BJ (cell line): ENCODE data around the gene TBC1D10A. TPM values are rescaled to one million over a fixed set of nuclear protein-coding genes. Genes with fewer than 3 reads are reported as not detected.

Experiments used
- CTCF ChIA-PET: fragments of 350-600 bp; formaldehyde crosslinking; extraction: SDS; loops from one replicate; lab custom pipeline; 2021; ENCODE audit warnings: antibody characterized with exemption, inconsistent platforms; lab: Yijun Ruan, JAX
- POLR2A ChIA-PET: fragments of 300-600 bp; sonication (Branson Sonifier 250); formaldehyde crosslinking; extraction: SDS; loops from one replicate; lab custom pipeline; 2021; ENCODE audit warnings: antibody characterized with exemption; lab: Charles Lee
- DNase-seq: peaks from one replicate; pipeline ENCODE4 v3.0.0-alpha.2; 2011; ENCODE audit warnings: low read depth
- H3K27me3 ChIP-seq: 2 replicates; pipeline ENCODE4 v1.6.0; 2011; ENCODE audit warnings: low read length; ENCODE audit not compliant: control insufficient read depth, insufficient read depth
- H3K36me3 ChIP-seq: 2 replicates; pipeline ENCODE4 v1.5.1; 2011; ENCODE audit warnings: low read length; ENCODE audit not compliant: control insufficient read depth, insufficient read depth
- H3K4me3 ChIP-seq: 2 replicates; pipeline ENCODE4 v1.5.1; 2011; ENCODE audit warnings: low read depth, mild to moderate bottlenecking, control low read depth, low read length
- polyA plus RNA-seq: library from polyadenylated mRNA; depleted of rRNA; stranded (reverse); fragments of >200 nt; gene quantifications from 2 replicates; pipeline ENCODE4 v1.2.3, GENCODE V29; 2011
- TF ChIP-seq, protein P1 (sequence below): IDR thresholded peaks from 2 replicates; pipeline ENCODE4 v1.5.1; 2011; ENCODE audit warnings: low read depth, mild to moderate bottlenecking, control low read depth, inconsistent platforms, low read length, moderate library complexity; ENCODE audit not compliant: insufficient read depth

Gene TBC1D10A
- polyA plus RNA-seq, 1 experiment: 22.1 TPM

DNA sequence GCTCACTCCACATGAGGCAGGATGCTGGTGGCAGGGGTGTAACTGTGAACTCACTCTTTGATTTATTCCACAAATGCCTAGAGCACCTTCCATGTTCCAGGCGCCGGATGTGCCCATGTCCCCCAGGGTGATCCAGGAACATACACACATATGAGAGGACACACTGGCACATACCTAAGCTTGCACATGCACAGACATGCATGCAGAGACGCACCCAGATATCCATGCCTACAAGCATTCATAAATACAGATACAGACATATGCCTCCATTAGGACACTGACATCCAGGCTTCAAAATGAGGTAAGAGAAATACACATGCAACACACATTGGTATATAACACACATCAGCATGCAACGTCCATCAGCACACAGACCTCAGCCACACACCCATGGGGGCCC, 64.6 kb downstream of the TBC1D10A start:
- ChIA-PET CTCF (interaction anchor here (0.9 to 1.5 kb wide), 6 partner anchors 9 to 164 kb away, joined by 3 to 7 read pairs (median 4); no protein-coding TSS in a partner anchor), POLR2A (no interaction called here)
- H3K4me3 ChIP-seq: no peak overlapping the region
- no peaks in the 10 kb centered on the region; the same call in 1 of the 2 replicates for H3K27me3 ChIP-seq
- no peaks in the 10 kb centered on the region for H3K36me3 ChIP-seq
- DNase-seq: no peak
- TF ChIP-seq, protein P1, sequence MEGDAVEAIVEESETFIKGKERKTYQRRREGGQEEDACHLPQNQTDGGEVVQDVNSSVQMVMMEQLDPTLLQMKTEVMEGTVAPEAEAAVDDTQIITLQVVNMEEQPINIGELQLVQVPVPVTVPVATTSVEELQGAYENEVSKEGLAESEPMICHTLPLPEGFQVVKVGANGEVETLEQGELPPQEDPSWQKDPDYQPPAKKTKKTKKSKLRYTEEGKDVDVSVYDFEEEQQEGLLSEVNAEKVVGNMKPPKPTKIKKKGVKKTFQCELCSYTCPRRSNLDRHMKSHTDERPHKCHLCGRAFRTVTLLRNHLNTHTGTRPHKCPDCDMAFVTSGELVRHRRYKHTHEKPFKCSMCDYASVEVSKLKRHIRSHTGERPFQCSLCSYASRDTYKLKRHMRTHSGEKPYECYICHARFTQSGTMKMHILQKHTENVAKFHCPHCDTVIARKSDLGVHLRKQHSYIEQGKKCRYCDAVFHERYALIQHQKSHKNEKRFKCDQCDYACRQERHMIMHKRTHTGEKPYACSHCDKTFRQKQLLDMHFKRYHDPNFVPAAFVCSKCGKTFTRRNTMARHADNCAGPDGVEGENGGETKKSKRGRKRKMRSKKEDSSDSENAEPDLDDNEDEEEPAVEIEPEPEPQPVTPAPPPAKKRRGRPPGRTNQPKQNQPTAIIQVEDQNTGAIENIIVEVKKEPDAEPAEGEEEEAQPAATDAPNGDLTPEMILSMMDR: no peak

DNA sequence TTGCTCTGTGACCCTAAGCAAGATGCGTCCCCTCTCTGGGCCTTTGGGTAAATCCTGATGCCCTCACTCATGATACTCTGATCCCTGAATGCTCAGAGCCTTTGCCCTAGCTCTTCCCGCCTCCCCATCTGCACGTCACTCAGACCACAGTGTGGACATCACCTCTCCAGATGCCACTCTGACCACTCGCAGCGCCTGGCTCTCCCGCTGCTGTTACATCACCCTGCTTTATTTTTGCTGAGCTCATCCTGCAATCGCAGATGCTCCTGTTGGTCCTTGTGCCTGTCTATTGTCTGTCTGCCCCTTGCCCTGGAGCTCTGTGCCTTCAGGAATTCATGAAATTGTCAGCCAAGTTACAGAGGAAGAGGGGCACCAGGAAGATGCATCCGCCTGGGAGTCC, 65.6 kb downstream of the TBC1D10A start:
- CTCF ChIA-PET: interaction anchor here (0.9 to 2.2 kb wide), 12 partner anchors 10 to 225 kb away, joined by 3 to 15 read pairs (median 3); no protein-coding TSS in a partner anchor
- TF ChIP-seq, protein P1: no peak
- H3K4me3 ChIP-seq: no peak overlapping the region
- no peaks in the 10 kb centered on the region for H3K36me3 ChIP-seq
- POLR2A ChIA-PET: interaction anchor here (0.7 kb wide), 1 partner anchor 126 kb away, joined by 3 read pairs; the partner anchor contains the start of gene RNF215
- no peak for DNase-seq
- H3K27me3 ChIP-seq: no peaks in the 10 kb centered on the region; the same call in 1 of the 2 replicates

DNA sequence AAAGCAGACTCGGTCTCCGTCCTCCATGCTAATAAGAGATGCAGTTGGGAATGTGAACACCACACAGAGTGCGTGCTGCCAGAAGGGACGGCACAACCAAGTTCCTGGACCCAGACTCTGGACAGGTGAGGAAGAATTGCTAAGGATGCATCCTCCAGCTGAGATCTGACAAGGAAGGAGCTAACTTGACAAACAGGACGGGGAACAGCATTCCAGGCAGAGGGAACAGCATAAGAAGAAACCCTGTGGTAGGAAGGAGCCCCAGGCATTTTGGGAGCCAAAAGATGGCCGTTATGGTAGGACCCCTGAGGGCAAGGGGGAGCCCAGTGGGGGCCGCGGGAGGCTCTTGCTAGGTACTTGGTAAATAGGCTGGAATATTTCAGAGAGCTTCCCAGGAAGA, 66.1 kb downstream of the TBC1D10A start:
- TF ChIP-seq, protein P1: no peak
- CTCF ChIA-PET: interaction anchor here (0.9 to 2.2 kb wide), 12 partner anchors 10 to 225 kb away, joined by 3 to 15 read pairs (median 3); no protein-coding TSS in a partner anchor
- Histone ChIP-seq H3K36me3 (no peaks in the 10 kb centered on the region), H3K4me3 (no peak overlapping the region), H3K27me3 (no peaks in the 10 kb centered on the region; the same call in 1 of the 2 replicates)
- POLR2A ChIA-PET: interaction anchor here (0.7 kb wide), 1 partner anchor 127 kb away, joined by 3 read pairs; the partner anchor contains the start of gene RNF215
- DNase-seq: no peak

DNA sequence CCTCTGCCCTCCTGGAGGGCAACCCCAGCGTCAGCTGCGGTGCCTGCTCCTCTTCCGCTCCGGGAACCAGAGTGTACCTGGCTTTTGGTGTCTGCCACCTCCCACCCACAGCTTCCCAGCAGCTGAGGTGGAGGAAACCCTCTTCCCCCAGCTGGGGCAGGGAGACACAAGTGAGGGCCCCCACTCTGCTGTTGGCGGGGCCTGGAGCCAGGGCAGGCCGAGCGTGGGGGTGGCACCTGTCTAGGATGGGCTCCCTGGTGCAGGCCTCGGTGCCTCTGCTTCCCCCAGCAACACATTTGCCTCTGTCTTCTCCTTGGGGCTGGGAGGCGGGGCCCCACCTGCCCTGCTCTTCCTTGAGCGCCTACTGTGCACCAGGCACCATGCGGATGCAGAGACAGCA, 66.5 kb downstream of the TBC1D10A start:
- TF ChIP-seq, protein P1: no peak
- Histone ChIP-seq H3K27me3 (no peaks in the 10 kb centered on the region; the same call in 1 of the 2 replicates), H3K4me3 (no peak overlapping the region), H3K36me3 (no peaks in the 10 kb centered on the region)
- no peak for DNase-seq
- CTCF ChIA-PET: interaction anchor here (0.9 to 2.2 kb wide), 6 partner anchors 19 to 226 kb away, joined by 3 to 15 read pairs (median 4); no protein-coding TSS in a partner anchor
- POLR2A ChIA-PET: no interaction called here

DNA sequence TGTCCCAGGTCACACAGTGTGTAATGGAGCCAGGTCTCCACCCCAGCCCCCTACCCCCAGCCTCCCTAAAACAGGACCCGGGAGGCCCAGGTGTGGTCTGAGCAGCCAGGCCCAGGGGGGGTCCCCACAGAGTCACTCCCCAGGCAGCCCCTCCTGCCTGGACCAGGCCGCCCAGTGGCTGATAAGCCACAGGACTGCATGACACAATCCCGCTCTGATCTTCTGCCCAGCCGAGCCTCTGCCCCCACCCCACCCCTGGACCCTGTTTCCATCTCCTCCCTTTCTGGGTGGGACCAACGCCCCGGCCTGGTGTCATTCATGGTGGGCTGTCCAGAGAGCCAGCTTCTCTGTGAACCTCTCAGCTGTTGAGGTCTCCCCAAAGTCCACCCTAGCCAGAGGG, 72.4 kb downstream of the TBC1D10A start:
- ChIA-PET POLR2A (no interaction called here), CTCF (interaction anchor here (1.0 to 2.4 kb wide), 9 partner anchors 11 to 166 kb away, joined by 3 to 21 read pairs (median 6); no protein-coding TSS in a partner anchor)
- TF ChIP-seq, protein P1: no peak
- DNase-seq: no peak
- Histone ChIP-seq H3K27me3 (no peaks in the 10 kb centered on the region), H3K4me3 (no peak overlapping the region), H3K36me3 (no peaks in the 10 kb centered on the region)
